ENCODE results near the gene TUT4. TPM values are rescaled to one million over a fixed set of nuclear protein-coding genes. Genes with fewer than 3 reads are reported as not detected.
"Not testable (repeated sequence)": the region's sequence is repeated elsewhere in the genome, so short reads cannot be mapped to it uniquely, and the experiment has no call there.

The TUT4 gene
- polyA plus RNA-seq, 4 donors, result 66.8 to 119 (median 80.4) TPM

- DNase-seq (ENCODE audit: low read depth in 4 of 4, low spot score in 3 of 4), result not testable (repeated sequence)
Observed at GRCh38 chr1:52578066-52578465, 25.2 kb upstream of the TUT4 start.

- no peak for DNase-seq (ENCODE audit: low read depth in 4 of 4, low spot score in 3 of 4)
Observed at GRCh38 chr1:52576074-52576473, 23.2 kb upstream of the TUT4 start.

- DNase-seq (ENCODE audit: low read depth in 4 of 4, low spot score in 3 of 4), result no peak
Observed at GRCh38 chr1:52574594-52574993, 21.7 kb upstream of the TUT4 start.

- DNase-seq (ENCODE audit: low read depth in 4 of 4, low spot score in 3 of 4), result no peak
Observed at GRCh38 chr1:52572387-52572786, 19.5 kb upstream of the TUT4 start.

GRCh38 chr1:52571783-52572182 is 18.9 kb upstream of the TUT4 start:
- no peak for DNase-seq (ENCODE audit: low read depth in 4 of 4, low spot score in 3 of 4)

- DNase-seq (ENCODE audit: low read depth in 4 of 4, low spot score in 3 of 4), result peak in 1 of 4 donors; percentile 44
Observed at GRCh38 chr1:52569449-52570210, 16.7 kb upstream of the TUT4 start.

- no peak for DNase-seq (ENCODE audit: low read depth in 4 of 4, low spot score in 3 of 4)
Observed at GRCh38 chr1:52567943-52568342, 15.1 kb upstream of the TUT4 start.

GRCh38 chr1:52562766-52563165 is 9.9 kb upstream of the TUT4 start:
- no peak for DNase-seq (ENCODE audit: low read depth in 4 of 4, low spot score in 3 of 4)

- DNase-seq (ENCODE audit: low read depth in 4 of 4, low spot score in 3 of 4), result no peak
Observed at GRCh38 chr1:52559875-52560274, 7.0 kb upstream of the TUT4 start.

GRCh38 chr1:52558941-52559340 is 6.0 kb upstream of the TUT4 start:
- no peak for DNase-seq (ENCODE audit: low read depth in 4 of 4, low spot score in 3 of 4)

- no peak for DNase-seq (ENCODE audit: low read depth in 4 of 4, low spot score in 3 of 4)
Observed at GRCh38 chr1:52556641-52557360, 3.9 kb upstream of the TUT4 start.

GRCh38 chr1:52554756-52555155 is 1.9 kb upstream of the TUT4 start:
- no peak for DNase-seq (ENCODE audit: low read depth in 4 of 4, low spot score in 3 of 4)

GRCh38 chr1:52554267-52554640 is 1.4 kb upstream of the TUT4 start:
- no peak for DNase-seq (ENCODE audit: low read depth in 4 of 4, low spot score in 3 of 4)

GRCh38 chr1:52553362-52554266 is 722 bp upstream of the TUT4 start:
- peak in 3 of 4 donors; percentile 71 to 78 (median 77) for DNase-seq (ENCODE audit: low read depth in 4 of 4, low spot score in 3 of 4)

- peak in 1 of 4 donors; percentile 36 for DNase-seq (ENCODE audit: low read depth in 4 of 4, low spot score in 3 of 4)
Observed at GRCh38 chr1:52552236-52552504, 722 bp downstream of the TUT4 start.

GRCh38 chr1:52551507-52552235 is 1.2 kb downstream of the TUT4 start:
- DNase-seq (ENCODE audit: low read depth in 4 of 4, low spot score in 3 of 4), result peak in 1 of 4 donors; percentile 30

GRCh38 chr1:52550447-52550846 is 2.4 kb downstream of the TUT4 start:
- no peak for DNase-seq (ENCODE audit: low read depth in 4 of 4, low spot score in 3 of 4)

GRCh38 chr1:52549267-52549666 is 3.6 kb downstream of the TUT4 start:
- no peak for DNase-seq (ENCODE audit: low read depth in 4 of 4, low spot score in 3 of 4)

- no peak for DNase-seq (ENCODE audit: low read depth in 4 of 4, low spot score in 3 of 4)
Observed at GRCh38 chr1:52546852-52547251, 6.0 kb downstream of the TUT4 start.

- DNase-seq (ENCODE audit: low read depth in 4 of 4, low spot score in 3 of 4), result no peak
Observed at GRCh38 chr1:52544665-52545525, 8.0 kb downstream of the TUT4 start.
